GM21529 (cell line): ENCODE results near the gene EML5.

Experiments
- ATAC-seq: cut with Tn5 transposase; IDR thresholded peaks from one replicate; pipeline ENCODE4 v1.9.1; 2021; ENCODE audit not compliant: unreplicated experiment

The EML5 gene

DNA sequence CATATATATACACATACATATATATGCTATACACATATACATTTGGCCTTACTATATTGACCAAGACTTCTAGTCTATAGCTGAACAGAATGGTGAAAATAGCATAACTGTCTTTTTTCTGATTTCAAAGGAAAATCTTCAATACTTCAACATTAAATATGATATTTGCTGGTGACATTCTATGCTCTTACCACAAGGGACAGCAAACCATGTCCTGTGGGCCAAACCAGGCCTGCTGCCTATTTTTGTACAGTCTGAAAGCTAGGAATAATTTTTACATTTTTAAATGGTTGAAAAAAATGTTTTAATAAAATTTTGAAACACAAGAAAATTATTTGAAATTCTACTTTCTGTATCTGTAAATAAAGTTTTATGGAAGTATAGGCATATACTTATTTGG, 63.6 kb downstream of the EML5 start:
- ATAC-seq, result no peak

GRCh38 chr14:88727057-88727456, 65.7 kb downstream of the EML5 start:
- no peak for ATAC-seq

- no peak for ATAC-seq
These were observed 82.0 kb downstream of the EML5 start for GRCh38 chr14:88710709-88711108.

GRCh38 chr14:88707088-88707487, 85.7 kb downstream of the EML5 start:
- no peak for ATAC-seq

GRCh38 chr14:88706425-88706824, 86.3 kb downstream of the EML5 start:
- no peak for ATAC-seq

- ATAC-seq, result no peak
These were observed 94.1 kb downstream of the EML5 start for GRCh38 chr14:88698651-88699050.

DNA sequence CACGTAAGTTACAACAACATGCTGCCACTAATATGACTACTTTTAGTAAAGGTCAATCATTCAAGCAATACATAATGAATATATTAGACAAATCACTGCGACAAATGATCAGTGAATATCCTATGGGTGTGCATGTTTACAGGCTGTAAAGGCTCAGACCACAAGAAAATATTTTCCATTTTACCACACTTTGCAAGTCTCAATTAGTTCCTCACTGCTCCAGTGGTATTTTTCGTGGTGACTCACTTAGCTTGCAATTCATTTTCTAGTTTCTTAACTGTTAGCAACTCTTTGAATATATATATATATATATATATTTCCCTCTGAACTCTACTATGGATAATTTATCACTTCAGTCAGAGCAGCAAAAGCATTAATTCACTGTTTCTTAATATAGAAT, 96.9 kb downstream of the EML5 start:
- no peak for ATAC-seq

GRCh38 chr14:88688386-88688785, 104.4 kb downstream of the EML5 start:
- no peak for ATAC-seq

- ATAC-seq, result no peak
These were observed 109.6 kb downstream of the EML5 start for GRCh38 chr14:88683119-88683518.

DNA sequence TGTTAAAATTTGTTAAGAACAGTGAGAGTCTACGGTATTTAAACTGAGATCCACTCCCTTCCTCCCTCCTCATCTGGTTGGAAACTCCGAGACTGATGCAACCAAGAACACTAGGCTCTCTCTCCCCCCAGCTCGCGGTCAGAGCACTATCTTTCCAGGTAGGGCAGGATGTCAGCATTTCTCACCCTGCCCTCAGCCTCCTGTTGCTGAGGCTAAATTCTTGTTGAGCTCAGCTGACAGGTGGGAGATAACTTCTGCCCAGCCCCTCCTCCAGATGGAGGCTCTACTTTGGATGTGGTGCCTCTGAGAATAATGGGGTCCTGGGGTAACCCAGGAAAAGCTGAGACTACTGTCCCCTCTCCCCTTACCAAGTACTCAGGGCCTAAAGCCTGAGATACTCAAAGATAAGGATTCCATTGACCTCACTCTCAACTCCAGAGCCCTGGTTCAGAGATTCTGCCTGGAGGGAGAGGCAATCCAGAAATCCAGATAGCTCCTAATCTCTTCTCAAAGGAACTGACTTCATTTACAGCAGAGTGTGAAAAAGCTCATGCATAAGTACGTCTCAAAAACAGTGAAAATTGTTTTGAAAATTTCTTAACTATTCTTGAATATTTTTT, 110.1 kb downstream of the EML5 start:
- ATAC-seq, result no peak

GRCh38 chr14:88681755-88682494, 110.8 kb downstream of the EML5 start:
- ATAC-seq, result no peak

DNA sequence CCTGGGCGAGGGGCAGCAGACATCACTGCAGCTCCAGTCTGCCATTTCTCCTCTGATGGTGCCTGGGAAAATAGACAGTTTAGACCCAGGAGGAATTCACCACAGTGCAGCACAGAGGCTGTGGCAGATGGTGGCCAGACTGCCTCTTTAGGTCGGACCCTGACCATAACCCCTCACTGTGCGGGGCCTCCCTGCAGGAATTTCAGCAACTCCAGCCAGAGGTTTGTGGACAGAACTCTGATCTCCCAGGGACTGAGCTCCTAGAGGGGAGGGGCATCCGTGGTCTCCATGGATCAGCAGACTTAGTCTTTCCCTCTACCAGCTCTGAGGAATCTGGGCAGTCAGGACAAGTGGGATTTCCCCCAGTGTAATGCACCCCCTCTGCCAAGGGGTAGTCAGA, 123.4 kb downstream of the EML5 start:
- no peak for ATAC-seq

GRCh38 chr14:88668448-88669116, 124.2 kb downstream of the EML5 start:
- peak; percentile 83 for ATAC-seq

GRCh38 chr14:88667555-88668273, 125.0 kb downstream of the EML5 start:
- peak; percentile 64 for ATAC-seq

DNA sequence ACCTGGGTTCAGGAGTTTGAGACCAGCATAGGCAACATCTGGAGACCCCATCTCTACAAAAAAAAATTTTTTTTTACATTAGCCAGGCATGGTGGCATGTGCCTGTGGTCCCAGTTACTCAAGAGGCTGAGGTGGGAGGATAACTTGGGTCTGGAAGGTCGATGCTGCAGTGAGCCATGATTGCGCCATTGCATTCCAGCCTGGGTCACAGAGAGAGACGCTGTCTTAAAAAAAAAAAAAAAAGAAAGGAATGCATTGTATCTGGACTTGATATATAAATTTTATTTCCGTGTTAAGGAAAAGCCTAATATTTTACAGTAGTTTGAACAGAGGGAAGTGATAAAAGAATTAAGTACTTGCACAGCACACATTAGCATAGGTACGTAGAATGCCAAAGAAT, 132.7 kb downstream of the EML5 start:
- ATAC-seq, result no peak

DNA sequence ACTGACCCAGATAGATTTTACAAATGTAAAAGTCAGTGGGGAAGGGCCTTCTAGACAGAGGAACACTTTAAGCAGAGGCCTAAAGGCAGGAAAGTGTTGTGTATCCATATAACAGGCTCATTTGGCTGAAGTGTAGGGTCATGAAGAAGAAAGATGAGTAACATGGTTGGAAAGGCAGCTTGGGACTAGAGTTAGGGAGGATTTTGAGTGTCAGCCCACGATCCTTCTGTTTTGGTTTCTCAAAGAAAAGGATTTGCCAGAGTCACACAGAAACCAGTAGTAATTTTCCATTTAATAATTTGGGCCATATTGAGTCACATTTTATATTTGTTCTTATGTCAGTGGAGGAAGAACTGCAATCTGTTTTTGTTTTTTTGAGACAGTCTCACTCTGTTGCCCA, 153.5 kb downstream of the EML5 start:
- ATAC-seq, result no peak

DNA sequence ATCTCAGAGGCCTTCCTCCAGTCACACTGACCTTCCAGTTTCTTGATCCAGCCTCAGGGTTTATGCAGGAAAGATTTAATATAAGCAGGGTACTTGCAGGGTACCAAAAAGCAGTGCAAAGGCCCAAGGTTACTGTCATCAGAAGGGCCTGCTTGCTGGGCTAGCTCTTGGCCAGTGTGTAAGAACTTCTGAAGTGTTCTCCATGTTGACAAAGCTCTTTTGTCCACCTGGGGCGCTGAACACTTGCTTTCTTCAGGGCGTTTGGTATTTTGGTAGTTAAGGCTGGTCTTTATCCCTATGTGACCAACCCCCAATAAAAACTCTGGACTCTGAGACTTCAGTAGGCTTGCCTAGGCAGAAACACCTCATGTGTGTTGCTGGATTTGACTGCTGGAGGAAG, 160.2 kb downstream of the EML5 start:
- ATAC-seq, result no peak

DNA sequence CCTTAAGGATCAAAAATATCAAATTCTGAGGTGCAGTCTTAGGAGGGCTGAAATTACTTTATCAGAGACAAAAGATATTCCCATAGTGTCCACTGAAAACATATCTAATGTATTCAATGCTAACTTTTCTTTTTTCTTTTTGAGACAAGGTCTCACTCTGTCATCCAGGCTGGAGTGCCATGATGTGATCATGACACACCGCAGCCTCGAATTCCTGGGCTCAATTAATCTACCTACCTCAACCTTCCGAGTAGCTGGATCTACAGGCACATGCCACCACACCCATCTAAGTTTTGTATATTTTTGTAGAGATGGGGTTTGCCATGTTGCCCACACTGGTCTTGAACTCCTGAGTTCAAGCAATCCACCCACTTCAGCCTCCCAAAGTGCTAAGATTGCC, 161.7 kb downstream of the EML5 start:
- no peak for ATAC-seq

DNA sequence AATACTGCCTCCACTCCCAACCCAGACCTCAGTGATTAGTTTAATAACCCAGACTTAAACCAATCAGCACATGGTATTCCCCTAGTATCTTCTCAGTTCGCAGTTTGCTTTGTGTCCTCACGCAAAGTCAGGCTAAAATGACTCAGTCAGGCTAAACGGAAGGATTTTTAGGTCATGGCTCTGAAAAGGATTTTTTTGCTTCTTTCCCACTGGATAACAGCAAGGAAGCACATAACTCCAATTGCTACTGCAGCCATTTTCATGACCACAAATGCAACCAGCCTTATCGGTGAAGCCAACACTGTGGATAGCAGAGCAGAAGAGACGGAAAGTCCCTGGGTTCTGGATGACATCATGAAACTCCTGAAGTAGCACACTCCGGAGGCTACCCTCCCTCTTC, 162.2 kb downstream of the EML5 start:
- peak; percentile 51 for ATAC-seq

- ATAC-seq, result no peak
These were observed 164.3 kb downstream of the EML5 start for GRCh38 chr14:88628462-88628861.

GRCh38 chr14:88628033-88628432, 164.7 kb downstream of the EML5 start:
- ATAC-seq, result no peak

- no peak for ATAC-seq
These were observed 167.1 kb downstream of the EML5 start for GRCh38 chr14:88625671-88626070.
